SH-SY5Y (cell line): ENCODE data around the gene RIPOR1.

ENCODE experiments used
- GATA2 ChIP-seq: IDR thresholded peaks from 2 replicates; pipeline ENCODE4 v1.6.1; 2011; ENCODE audit warnings: mild to moderate bottlenecking, low read depth, low read length
- GATA3 ChIP-seq: IDR thresholded peaks from 2 replicates; pipeline ENCODE4 v1.6.1; 2011; ENCODE audit warnings: low read depth, mild to moderate bottlenecking, low read length, moderate library complexity

DNA sequence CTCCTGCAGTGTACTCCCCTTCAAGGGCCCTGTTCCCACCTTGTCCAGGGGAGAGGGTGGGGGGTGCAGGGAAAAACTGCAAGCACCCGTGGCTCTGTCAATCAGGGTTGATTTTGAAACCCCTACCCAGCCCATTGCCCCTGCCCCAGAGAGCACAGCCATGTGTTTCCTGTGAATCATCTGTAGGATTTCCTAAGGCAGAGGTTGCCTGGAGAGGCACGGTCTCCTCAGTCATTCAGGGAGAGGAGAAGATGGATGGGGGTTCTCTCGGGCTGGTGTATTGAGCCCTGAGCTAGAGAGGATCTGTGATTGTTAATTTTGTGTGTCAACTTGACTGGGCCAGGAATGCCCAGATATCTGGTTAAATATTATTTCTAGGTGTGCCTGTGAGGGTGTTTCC lies 41.8 kb upstream of the RIPOR1 start:
- TF ChIP-seq GATA2 (no peak), GATA3 (no peak)
